ENCODE measurements around the gene KMT5C.

The KMT5C gene

DNA sequence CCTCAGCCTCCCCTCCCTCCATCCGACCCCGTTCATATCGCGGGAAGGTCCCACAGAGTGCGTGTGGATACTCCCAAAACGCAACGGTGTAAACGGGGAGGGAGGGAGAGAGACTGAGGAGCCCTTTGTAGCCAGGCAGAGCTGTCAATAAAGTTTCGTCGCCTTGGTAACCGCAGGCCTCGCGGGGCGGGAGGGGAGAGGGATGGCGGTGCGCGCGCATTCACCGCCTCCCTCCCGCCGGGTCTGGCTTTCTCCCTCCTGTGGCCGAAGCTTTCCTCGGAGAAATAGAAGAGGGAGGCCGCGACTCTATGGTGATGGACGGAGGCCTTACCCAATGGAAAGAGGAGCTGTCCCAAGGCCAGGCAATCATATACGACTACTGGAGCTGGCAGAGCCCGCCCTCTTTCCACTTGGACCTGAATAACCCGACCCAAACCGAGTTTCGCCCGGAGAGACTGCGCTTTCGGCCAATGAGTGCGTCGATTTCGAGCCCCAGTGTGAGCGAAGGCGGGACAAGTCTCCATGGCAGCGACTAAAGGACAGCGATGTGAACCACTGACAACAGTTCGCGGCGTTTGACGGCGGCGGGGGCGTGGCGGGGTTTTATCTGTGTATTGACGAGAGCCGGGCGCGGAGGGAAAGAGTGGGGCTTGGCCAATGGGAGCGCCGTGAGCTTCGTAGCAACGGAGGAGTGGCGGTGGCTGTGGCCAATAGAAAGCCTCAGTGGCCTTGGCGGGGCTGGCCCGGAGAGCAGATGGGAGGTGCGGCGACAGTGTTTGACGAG lies at the start of gene KMT5C:
Gene KMT5C (plus strand): TSS at position 772 of the 784 bp plus-strand sequence. CDS start 2,061 bp downstream, outside the sequence.
- peak; percentile 98 for DNase-seq (ENCODE audit: low spot score)

DNA sequence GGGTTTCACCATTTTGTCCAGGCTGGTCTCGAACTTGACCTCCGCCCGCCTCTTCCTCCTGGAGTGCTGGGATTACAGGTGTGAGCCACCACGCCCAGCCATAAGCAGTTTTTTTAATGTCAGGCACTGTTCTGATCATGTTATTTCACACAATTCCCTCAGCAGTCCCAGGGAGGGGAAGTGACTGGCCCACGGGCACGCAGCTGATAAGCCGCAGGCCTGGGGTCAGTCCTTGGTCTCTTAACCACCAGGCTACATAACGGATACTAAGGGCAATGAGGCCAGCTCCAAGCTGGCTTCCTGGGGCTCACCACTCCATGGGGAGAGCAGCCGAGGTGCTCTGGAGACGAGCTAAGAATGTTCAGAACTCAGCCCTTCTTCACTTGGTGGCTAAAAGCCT lies 42.4 kb upstream of the KMT5C start:
- DNase-seq (ENCODE audit: low spot score) = no peak

GRCh38 chr19:55299991-55300390 lies 39.7 kb upstream of the KMT5C start:
- no peak for DNase-seq (ENCODE audit: low spot score)

GRCh38 chr19:55300886-55301458 lies 38.7 kb upstream of the KMT5C start:
- no peak for DNase-seq (ENCODE audit: low spot score)

- DNase-seq (ENCODE audit: low spot score) = peak; percentile 99
Measured at GRCh38 chr19:55301459-55302317, 38.0 kb upstream of the KMT5C start.

GRCh38 chr19:55302318-55302703 lies 37.4 kb upstream of the KMT5C start:
- no peak for DNase-seq (ENCODE audit: low spot score)

GRCh38 chr19:55303477-55303876 lies 36.2 kb upstream of the KMT5C start:
- DNase-seq (ENCODE audit: low spot score) = no peak

DNA sequence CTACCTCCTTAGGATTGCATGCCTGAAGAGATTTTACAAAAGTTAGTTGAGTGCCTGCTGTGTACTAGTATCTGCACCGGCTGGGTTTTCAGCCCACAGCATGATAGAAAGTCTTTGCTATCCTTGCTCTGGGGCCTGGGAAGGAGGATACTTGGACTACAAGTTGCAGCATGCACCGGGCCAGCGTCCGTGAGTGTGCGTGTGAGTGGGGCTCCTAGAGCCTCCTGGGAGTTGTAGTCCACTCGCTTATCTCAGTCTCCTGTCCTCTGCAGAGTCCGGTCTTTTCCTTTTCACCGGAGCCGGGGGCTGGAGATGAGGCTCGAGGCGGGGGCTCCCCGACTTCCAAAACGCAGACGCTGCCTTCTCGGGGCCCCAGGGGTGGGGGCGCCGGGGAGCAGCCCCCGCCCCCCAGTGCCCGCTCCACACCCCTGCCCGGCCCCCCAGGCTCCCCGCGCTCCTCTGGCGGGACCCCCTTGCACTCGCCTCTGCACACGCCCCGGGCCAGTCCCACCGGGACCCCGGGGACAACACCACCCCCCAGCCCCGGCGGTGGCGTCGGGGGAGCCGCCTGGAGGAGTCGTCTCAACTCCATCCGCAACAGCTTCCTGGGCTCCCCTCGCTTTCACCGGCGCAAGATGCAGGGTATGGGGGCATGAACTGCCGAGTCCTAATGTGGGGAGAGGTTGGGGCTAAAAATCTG lies 35.2 kb upstream of the KMT5C start:
- DNase-seq (ENCODE audit: low spot score) = peak; percentile 75

- DNase-seq (ENCODE audit: low spot score) = no peak
Measured at GRCh38 chr19:55304980-55305379, 34.7 kb upstream of the KMT5C start.

DNA sequence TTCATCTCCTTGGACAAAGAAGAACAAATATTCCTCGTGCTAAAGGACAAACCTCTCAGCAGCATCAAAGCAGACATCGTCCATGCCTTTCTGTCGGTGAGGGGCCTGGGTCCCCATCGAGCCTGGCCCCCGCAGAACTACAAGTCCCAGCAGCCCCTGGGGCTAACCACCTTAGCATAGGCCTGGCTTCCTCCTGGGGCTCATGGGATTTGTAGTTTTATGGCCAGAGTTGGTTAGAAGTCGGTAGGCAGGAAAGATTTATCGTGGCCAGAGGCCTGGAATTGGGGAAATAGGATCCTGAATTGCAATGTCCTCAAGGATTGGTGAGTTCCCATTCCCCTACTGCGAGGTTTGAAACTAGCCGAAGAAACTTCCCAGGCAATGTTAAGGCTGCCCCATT lies 34.2 kb upstream of the KMT5C start:
- peak; percentile 81 for DNase-seq (ENCODE audit: low spot score)

DNA sequence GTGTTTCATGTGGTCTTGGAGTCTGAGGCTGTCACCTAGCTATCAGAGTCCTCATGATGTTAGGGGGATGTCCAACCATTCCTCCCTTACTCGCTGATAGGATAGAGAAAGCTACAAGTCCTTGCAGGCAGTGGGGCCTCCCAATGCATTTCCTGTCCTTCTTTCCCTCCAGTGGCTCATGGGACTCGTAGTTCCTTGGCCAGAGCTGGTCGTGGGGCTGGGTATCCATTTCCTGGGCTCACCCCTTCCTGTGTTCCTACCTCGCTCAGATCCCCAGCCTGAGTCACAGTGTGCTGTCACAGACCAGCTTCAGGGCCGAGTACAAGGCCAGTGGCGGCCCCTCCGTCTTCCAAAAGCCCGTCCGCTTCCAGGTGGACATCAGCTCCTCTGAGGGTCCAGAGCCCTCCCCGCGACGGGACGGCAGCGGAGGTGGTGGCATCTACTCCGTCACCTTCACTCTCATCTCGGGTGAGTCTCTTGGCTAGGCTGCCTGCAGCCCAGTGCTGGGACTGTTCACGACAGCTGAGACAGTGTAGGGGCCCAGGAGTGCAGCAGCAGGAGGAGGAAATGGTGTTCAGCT lies 33.6 kb upstream of the KMT5C start:
- no peak for DNase-seq (ENCODE audit: low spot score)

DNA sequence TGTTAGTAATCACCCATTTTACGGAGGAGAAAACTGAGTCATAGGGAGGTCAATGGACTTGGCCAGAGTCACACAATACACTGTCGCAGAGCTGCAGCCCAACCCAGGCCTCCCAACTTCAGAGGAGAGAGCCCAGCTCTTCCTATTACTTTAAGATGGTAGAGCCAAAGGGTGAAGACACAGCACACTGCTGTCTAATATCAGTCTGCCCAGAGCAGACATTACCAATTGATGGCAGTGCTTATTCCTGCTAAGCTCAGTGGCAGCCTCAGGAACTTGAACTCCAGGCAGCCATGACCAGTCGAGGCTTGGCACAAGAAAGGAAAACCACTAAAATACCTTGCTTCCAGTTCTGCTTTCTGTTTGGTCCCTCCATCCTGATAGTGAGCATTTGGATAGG lies 33.0 kb upstream of the KMT5C start:
- no peak for DNase-seq (ENCODE audit: low spot score)

DNA sequence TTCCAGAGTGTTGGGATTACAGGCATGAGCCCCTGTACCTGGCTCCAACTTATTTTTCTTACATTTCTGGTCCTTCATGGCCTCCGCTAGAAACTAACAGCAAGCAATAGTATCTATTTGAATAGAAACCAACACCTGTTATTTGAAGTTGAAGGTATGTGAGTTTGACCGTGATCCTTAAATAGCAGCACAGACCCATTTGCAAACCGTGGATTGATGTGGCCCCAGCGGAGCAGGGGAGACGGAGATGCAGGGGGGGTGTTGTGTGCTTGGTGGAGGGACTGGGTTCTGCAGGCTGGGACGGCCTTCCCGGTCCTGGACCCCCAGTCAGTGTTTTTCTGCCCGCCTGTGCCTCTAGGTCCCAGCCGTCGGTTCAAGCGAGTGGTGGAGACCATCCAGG lies 31.4 kb upstream of the KMT5C start:
- DNase-seq (ENCODE audit: low spot score) = no peak

DNA sequence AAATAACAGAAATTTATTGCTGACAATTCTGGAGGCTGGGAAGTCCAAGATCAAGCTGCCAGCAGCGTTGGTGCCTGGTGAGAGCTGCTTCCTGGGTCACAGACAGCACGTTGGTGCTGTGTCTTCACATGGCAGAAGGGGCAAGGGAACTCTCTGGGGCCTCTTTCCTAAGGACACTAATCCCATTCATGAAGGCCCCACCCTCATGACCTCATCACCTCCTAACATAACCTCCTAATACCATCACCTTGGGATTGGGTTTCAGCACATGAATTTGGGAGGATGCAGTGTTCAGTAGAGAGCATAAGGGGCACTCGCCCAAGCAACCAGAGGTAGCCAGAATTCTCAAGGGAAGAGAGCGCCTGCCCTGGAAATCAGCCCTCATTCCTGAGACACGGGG lies 30.2 kb upstream of the KMT5C start:
- no peak for DNase-seq (ENCODE audit: low spot score)

DNA sequence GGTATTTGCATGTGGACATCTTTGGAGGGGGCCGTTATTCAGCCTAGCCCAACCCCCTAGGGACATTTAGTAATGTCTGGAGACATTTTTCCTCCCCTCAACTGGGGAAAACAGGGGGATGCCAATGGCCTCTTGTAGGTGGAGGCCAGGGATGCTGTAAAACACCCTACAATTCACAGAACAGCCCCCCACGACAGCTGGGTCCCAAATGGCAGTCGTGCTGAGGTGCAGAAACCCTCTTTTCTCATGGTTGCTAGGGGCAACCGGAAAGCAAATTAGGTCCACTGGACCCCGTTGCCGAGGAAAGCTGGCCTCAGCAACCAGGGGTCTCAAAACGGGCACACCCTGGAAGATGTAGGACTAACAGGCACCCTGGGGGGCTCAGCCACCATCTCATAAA lies 29.2 kb upstream of the KMT5C start:
- DNase-seq (ENCODE audit: low spot score) = no peak

- DNase-seq (ENCODE audit: low spot score) = no peak
Measured at GRCh38 chr19:55311397-55311796, 28.3 kb upstream of the KMT5C start.

DNA sequence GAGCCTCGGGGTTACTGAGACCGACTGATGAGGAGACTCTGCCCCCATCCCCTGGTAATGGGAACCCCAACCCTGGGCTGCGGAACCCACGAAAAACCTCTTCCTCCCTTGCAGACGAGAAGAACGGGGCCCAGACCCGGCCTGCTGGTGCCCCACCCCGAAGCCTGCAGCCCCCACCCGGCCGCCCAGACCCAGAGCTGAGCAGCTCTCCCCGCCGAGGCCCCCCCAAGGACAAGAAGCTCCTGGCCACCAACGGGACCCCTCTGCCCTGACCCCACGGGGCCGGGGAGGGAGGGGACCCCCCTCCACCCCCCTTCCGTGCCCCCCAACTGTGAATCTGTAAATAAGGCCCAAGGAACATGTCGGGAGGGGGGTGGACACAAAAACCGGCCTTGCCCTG lies 27.9 kb upstream of the KMT5C start:
- no peak for DNase-seq (ENCODE audit: low spot score)

- DNase-seq (ENCODE audit: low spot score) = peak; percentile 34
Measured at GRCh38 chr19:55312621-55313512, 26.8 kb upstream of the KMT5C start.

GRCh38 chr19:55314396-55314795 lies 25.3 kb upstream of the KMT5C start:
- DNase-seq (ENCODE audit: low spot score) = no peak

- no peak for DNase-seq (ENCODE audit: low spot score)
Measured at GRCh38 chr19:55315956-55316525, 23.6 kb upstream of the KMT5C start.

GRCh38 chr19:55316646-55317045 lies 23.0 kb upstream of the KMT5C start:
- no peak for DNase-seq (ENCODE audit: low spot score)

Measured in D341Med (cell line).